GM12873 (cell line): ENCODE measurements around the gene HCFC1.

Experiments used
- CTCF ChIP-seq: IDR thresholded peaks from 2 replicates; pipeline ENCODE4 v1.5.1; 2012; ENCODE audit warnings: low read depth, mild to moderate bottlenecking, moderate library complexity, low read length, control low read depth; ENCODE audit not compliant: insufficient read depth; ENCODE audit errors: missing control alignments

The HCFC1 gene

GRCh38 chrX:153971450-153972367 lies at the start of gene HCFC1:
HCFC1 (minus strand) TSS chrX:153971818; CDS start chrX:153970840, 978 bp downstream.
- TF ChIP-seq CTCF, result no peak

GRCh38 chrX:154021131-154021611 lies 49.6 kb upstream of the HCFC1 start:
- TF ChIP-seq CTCF, result no peak

- TF ChIP-seq CTCF, result no peak
These were observed 49.0 kb upstream of the HCFC1 start for GRCh38 chrX:154020536-154021115.

- TF ChIP-seq CTCF, result no peak
These were observed 48.3 kb upstream of the HCFC1 start, which contains the start of gene IRAK1 for GRCh38 chrX:154019633-154020528. IRAK1 (minus strand) TSS chrX:154019902; CDS start chrX:154019812, 90 bp downstream.

GRCh38 chrX:154019061-154019621 lies 47.5 kb upstream of the HCFC1 start:
- TF ChIP-seq CTCF, result no peak

- TF ChIP-seq CTCF, result no peak
These were observed 47.0 kb upstream of the HCFC1 start for GRCh38 chrX:154018518-154019060.
